Fibroblast of villous mesenchyme (primary cell): Measurements from ENCODE around the gene AOX1. TPM values are rescaled to one million over a fixed set of nuclear protein-coding genes. Genes with fewer than 3 reads are reported as not detected.
"Not testable (repeated sequence)": the region's sequence is repeated elsewhere in the genome, so short reads cannot be mapped to it uniquely, and the experiment has no call there.

Experiments used
- DNase-seq: peaks from one replicate; pipeline ENCODE4 v3.0.0-alpha.2; 2010; ENCODE audit warnings: low read depth
- H3K4me3 ChIP-seq: 2 replicates; pipeline ENCODE4 v1.5.1; 2011; ENCODE audit warnings: low read depth, mild to moderate bottlenecking, low read length
- CTCF ChIP-seq: IDR thresholded peaks from 2 replicates; pipeline ENCODE4 v1.5.1; 2012; ENCODE audit warnings: low read depth, mild to moderate bottlenecking, low read length; ENCODE audit not compliant: insufficient read depth
- total RNA-seq: library from RNA; depleted of rRNA; stranded (reverse); fragments of >200 nt; gene quantifications from 2 replicates; pipeline ENCODE4 v1.2.3, GENCODE V29; 2012

The AOX1 gene
- total RNA-seq, 1 donor = 57.4 TPM

DNA sequence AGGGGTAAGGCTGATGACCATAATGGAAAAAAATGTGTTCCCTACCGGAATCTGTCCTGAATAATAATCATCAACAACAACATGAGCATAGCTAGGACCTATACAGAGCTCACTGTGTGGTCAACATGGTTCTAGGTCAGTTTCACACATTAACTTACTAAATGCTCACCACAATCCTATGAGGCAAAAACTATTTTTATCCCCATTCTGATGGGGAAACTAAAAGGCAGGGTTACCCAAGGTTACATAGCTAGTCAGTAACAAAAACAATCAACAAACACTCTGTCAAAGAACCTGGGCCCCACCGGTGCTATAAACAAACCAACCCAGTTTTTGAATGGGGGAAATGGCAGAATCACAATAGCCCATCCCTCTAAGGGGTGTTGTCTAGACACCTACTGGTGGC is 40.1 kb downstream of the AOX1 start:
- TF ChIP-seq CTCF = no peak
- no peak overlapping the region for H3K4me3 ChIP-seq
- peak; percentile 68 for DNase-seq

- no peak for TF ChIP-seq CTCF
- H3K4me3 ChIP-seq = no peak overlapping the region
- DNase-seq = no peak
Measured at GRCh38 chr2:200627110-200627770, 41.4 kb downstream of the AOX1 start.

- not testable (repeated sequence) for H3K4me3 ChIP-seq, DNase-seq
Measured at GRCh38 chr2:200628461-200628860, 42.6 kb downstream of the AOX1 start.

- no peak overlapping the region for H3K4me3 ChIP-seq
- no peak for TF ChIP-seq CTCF
- DNase-seq = no peak
Measured at GRCh38 chr2:200631287-200631686, 45.5 kb downstream of the AOX1 start.

GRCh38 chr2:200634231-200634964 is 48.6 kb downstream of the AOX1 start:
- no peak for TF ChIP-seq CTCF
- DNase-seq = no peak
- H3K4me3 ChIP-seq = no peak overlapping the region

DNA sequence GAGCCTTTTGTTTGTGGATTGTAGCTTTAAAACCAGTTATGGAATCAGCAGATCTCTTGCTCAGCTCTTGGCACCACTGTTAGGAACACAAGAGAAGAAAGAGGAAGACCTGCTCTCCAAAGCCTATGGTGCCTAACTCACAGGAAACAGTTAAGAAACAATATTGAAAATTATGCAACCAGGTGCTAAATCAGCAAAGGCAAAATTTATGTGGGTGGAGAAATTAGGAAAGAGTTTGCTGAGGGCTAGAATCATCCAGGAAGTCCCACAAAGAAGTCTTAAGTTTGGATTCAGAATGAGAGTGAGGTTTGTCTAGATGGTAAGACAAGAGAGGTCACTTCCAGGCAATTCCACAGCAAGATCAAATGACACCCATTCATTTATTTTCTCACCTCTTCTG is 49.4 kb downstream of the AOX1 start:
- TF ChIP-seq CTCF = no peak
- H3K4me3 ChIP-seq = no peak overlapping the region
- DNase-seq = no peak

DNA sequence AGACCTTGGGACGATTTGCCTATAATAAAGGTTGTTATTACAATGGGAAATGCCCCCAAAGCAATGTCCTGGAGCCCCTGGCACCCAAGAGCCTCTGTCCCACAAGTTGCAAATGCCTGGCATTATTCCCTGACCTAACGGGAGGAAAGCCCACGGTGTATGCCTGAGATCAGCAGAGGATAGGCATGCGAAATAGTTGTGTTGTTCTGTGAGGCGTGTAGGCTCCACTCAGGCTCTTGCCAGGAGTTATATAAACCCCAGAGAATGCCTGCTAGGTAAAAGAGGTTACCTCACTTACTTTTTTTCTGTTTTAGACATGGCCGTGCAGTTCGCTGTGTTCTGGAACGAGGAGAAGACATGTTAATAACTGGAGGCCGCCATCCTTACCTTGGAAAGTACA is 52.1 kb downstream of the AOX1 start:
- no peak for DNase-seq
- TF ChIP-seq CTCF = no peak

More for the DNA sequence above, 52.1 kb downstream of the AOX1 start:
- no peak overlapping the region for H3K4me3 ChIP-seq
